Activated CD4-positive, alpha-beta T cell treated with anti-CD3 and anti-CD28 coated beads, Interleukin-2, amount 50 U/mL, for 16 hours (primary cell): ENCODE measurements around the gene HNRNPK.

ENCODE experiments used
- DNase-seq: peaks from one replicate; pipeline ENCODE4 v3.0.0-alpha.2; 2020

Gene HNRNPK

GRCh38 chr9:83979812-83980394, at the start of gene HNRNPK:
Gene HNRNPK (minus strand): TSS chr9:83980215. CDS start chr9:83978252, 1,963 bp downstream.
- DNase-seq = peak; percentile 98

GRCh38 chr9:84027201-84027600, 47.2 kb upstream of the HNRNPK start:
- DNase-seq = no peak

- DNase-seq = no peak
Measured at GRCh38 chr9:84024041-84024575, 44.1 kb upstream of the HNRNPK start.

GRCh38 chr9:84007662-84008061, 27.6 kb upstream of the HNRNPK start:
- no peak for DNase-seq

- no peak for DNase-seq
Measured at GRCh38 chr9:84003246-84003645, 23.2 kb upstream of the HNRNPK start.

GRCh38 chr9:84002344-84002743, 22.3 kb upstream of the HNRNPK start:
- DNase-seq = no peak

- no peak for DNase-seq
Measured at GRCh38 chr9:84001621-84002020, 21.6 kb upstream of the HNRNPK start.

- DNase-seq = no peak
Measured at GRCh38 chr9:84000186-84000585, 20.2 kb upstream of the HNRNPK start.

- no peak for DNase-seq
Measured at GRCh38 chr9:83999141-83999918, 19.3 kb upstream of the HNRNPK start.

GRCh38 chr9:83996126-83996525, 16.1 kb upstream of the HNRNPK start:
- DNase-seq = no peak

GRCh38 chr9:83992901-83993300, 12.9 kb upstream of the HNRNPK start:
- no peak for DNase-seq

- DNase-seq = no peak
Measured at GRCh38 chr9:83992407-83992806, 12.4 kb upstream of the HNRNPK start.

- DNase-seq = no peak
Measured at GRCh38 chr9:83991355-83991754, 11.3 kb upstream of the HNRNPK start.

- DNase-seq = no peak
Measured at GRCh38 chr9:83988411-83988810, 8.4 kb upstream of the HNRNPK start.

GRCh38 chr9:83987402-83987791, 7.4 kb upstream of the HNRNPK start:
- no peak for DNase-seq

GRCh38 chr9:83986765-83987401, 6.9 kb upstream of the HNRNPK start:
- no peak for DNase-seq

- DNase-seq = no peak
Measured at GRCh38 chr9:83986195-83986594, 6.2 kb upstream of the HNRNPK start.

- peak; percentile 54 for DNase-seq
Measured at GRCh38 chr9:83981126-83981871, 1.3 kb upstream of the HNRNPK start.

GRCh38 chr9:83980395-83981125, 545 bp upstream of the HNRNPK start, which contains the start of gene RMI1:
Gene RMI1 (plus strand): TSS chr9:83980805. CDS start chr9:84000987, 20,182 bp downstream.
- peak; percentile 99 for DNase-seq

- DNase-seq = peak; percentile 91
Measured at GRCh38 chr9:83978992-83979811, 813 bp downstream of the HNRNPK start.

GRCh38 chr9:83977196-83977595, 2.8 kb downstream of the HNRNPK start:
- DNase-seq = no peak
